ENCODE data around the gene COQ10A. TPM values are rescaled to one million over a fixed set of nuclear protein-coding genes. Genes with fewer than 3 reads are reported as not detected.

Gene COQ10A
- total and polyA plus RNA-seq, 9 of the 15 experiments (the other 6 are each of a cell fraction or from before 2014, with no cell fraction given), result 3.1 to 26.4 (median 12.7) TPM

DNA sequence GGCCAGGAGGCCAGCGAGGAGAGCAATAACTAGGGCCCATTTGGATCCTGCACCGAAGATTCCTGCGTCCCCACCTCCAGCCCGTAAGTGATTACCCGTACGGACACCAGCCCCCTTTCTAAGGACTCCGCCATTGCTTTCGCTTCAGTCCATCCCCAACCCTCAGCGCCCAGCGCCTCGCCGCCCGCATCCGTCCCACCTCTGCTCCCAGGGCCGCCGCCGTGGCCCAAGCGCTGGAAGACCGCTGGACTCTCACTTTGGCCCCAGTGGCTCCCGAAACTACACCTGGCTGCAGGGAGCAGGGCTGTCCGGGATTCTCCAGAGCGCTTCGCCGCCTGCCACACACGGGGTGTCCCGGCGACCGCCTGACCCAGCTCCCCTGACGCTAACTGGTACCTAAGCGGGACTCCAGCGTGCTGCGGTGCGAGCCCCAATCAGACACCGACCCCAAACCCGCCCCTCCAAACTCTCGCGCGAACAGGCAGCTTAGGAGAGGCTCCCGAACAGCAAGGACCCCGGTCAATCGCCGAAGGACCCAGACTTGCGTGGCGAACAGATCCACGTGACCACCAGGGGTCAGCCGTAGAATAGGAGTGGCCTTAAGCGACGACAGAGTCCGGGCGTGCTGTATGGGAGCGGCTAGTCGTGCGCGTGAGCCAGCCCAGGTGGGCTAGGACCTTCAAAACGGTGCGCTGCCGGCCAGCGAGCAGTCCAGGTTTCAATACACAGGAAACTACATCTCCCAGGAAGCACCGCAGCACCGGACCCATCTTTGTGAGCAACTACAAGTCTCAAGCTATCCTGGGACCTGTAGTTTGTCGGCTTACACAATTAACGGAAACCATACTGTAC lies 49.1 kb downstream of the COQ10A start, which contains the start of gene CNPY2 (continued):
- no peak for TF ChIP-seq ZNF609 (CRISPR knock-in tag; IDR thresholded peaks at IDR 0.05; ENCODE audit: borderline replicate concordance)
- TF ChIP-seq ATF1 (CRISPR knock-in tag; IDR thresholded peaks at IDR 0.05), result no peak
- peak; percentile 90 for TF ChIP-seq ATF1 (tag; IDR thresholded peaks at IDR 0.05)
- TF ChIP-seq ZNF224 (CRISPR knock-in tag; IDR thresholded peaks at IDR 0.05), result 0 out of 2 replicates have a peak, but pooled peaks have one; percentile 74
- TF ChIP-seq HCFC1 (IDR thresholded peaks at IDR 0.05; ENCODE audit: low read depth, low read length), result peak; percentile 99
- 0 out of 2 replicates have a peak, but pooled peaks have one; percentile 18 for TF ChIP-seq STAG1 (CRISPR knock-in tag; IDR thresholded peaks at IDR 0.05; ENCODE audit: borderline replicate concordance)
- peak; percentile 44; the same call in 1 of the 2 replicates for TF ChIP-seq ZKSCAN1 (IDR thresholded peaks at IDR 0.05; ENCODE audit: low read depth, low read length)
- TF ChIP-seq TBP (optimal IDR thresholded peaks at IDR 0.05; ENCODE audit: low read depth, low read length), result peak; percentile 91
- TF ChIP-seq MBD2 (IDR thresholded peaks at IDR 0.05; ENCODE audit: borderline replicate concordance, low read depth), result peak; percentile 60; the same call in 1 of the 2 replicates
- TF ChIP-seq HMG20A (CRISPR knock-in tag; conservative IDR thresholded peaks at IDR 0.05), result no peak
- no peak for TF ChIP-seq CBX8 (IDR thresholded peaks at IDR 0.05; ENCODE audit: borderline replicate concordance, extremely low read depth, low read depth, low read length, poor library complexity, severe bottlenecking)
- 0 out of 2 replicates have a peak, but pooled peaks have one; percentile 67 for TF ChIP-seq HLTF (IDR thresholded peaks at IDR 0.05)
- peak; percentile 59 for TF ChIP-seq NEUROD1 (IDR thresholded peaks at IDR 0.05; ENCODE audit: borderline replicate concordance, low read depth, low read length, partially characterized antibody)
- TF ChIP-seq BRCA1 (IDR thresholded peaks at IDR 0.05), result no peak
- no peak for TF ChIP-seq BRCA1 (CRISPR knock-in tag; IDR thresholded peaks at IDR 0.05)
- TF ChIP-seq CREM (IDR thresholded peaks at IDR 0.05; ENCODE audit: low read depth), result peak; percentile 91
- TF ChIP-seq, protein P1, sequence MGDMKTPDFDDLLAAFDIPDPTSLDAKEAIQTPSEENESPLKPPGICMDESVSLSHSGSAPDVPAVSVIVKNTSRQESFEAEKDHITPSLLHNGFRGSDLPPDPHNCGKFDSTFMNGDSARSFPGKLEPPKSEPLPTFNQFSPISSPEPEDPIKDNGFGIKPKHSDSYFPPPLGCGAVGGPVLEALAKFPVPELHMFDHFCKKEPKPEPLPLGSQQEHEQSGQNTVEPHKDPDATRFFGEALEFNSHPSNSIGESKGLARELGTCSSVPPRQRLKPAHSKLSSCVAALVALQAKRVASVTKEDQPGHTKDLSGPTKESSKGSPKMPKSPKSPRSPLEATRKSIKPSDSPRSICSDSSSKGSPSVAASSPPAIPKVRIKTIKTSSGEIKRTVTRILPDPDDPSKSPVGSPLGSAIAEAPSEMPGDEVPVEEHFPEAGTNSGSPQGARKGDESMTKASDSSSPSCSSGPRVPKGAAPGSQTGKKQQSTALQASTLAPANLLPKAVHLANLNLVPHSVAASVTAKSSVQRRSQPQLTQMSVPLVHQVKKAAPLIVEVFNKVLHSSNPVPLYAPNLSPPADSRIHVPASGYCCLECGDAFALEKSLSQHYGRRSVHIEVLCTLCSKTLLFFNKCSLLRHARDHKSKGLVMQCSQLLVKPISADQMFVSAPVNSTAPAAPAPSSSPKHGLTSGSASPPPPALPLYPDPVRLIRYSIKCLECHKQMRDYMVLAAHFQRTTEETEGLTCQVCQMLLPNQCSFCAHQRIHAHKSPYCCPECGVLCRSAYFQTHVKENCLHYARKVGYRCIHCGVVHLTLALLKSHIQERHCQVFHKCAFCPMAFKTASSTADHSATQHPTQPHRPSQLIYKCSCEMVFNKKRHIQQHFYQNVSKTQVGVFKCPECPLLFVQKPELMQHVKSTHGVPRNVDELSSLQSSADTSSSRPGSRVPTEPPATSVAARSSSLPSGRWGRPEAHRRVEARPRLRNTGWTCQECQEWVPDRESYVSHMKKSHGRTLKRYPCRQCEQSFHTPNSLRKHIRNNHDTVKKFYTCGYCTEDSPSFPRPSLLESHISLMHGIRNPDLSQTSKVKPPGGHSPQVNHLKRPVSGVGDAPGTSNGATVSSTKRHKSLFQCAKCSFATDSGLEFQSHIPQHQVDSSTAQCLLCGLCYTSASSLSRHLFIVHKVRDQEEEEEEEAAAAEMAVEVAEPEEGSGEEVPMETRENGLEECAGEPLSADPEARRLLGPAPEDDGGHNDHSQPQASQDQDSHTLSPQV (IDR thresholded peaks at IDR 0.05), result peak; percentile 90
- TF ChIP-seq CXXC5 (CRISPR knock-in tag; IDR thresholded peaks at IDR 0.05), result peak; percentile 89

Measured in K562 (cell line).